ENCODE results near the gene IST1.

IST1 gene

GRCh38 chr16:71929048-71929447, 33.7 kb downstream of the IST1 start:
- ATAC-seq, result peak; percentile 78
- TF ChIP-seq TCF4 (CRISPR knock-in tag; IDR thresholded peaks at IDR 0.05; ENCODE audit: borderline replicate concordance) (no peak), CSRNP3 (CRISPR knock-in tag; IDR thresholded peaks at IDR 0.05) (no peak), ISL1 (CRISPR knock-in tag; IDR thresholded peaks at IDR 0.05) (no peak), POU6F1 (CRISPR knock-in tag; IDR thresholded peaks at IDR 0.05; ENCODE audit: borderline replicate concordance, low read depth) (no peak), PPARA (CRISPR knock-in tag; IDR thresholded peaks at IDR 0.05; ENCODE audit: borderline replicate concordance) (no peak), BACH2 (CRISPR knock-in tag; IDR thresholded peaks at IDR 0.05; ENCODE audit: borderline replicate concordance) (no peak), CREB5 (CRISPR knock-in tag; IDR thresholded peaks at IDR 0.05; ENCODE audit: low read depth) (no peak), ZNF565 (CRISPR knock-in tag; conservative IDR thresholded peaks at IDR 0.05; ENCODE audit: low read depth) (no peak), ZC3H10 (CRISPR knock-in tag; IDR thresholded peaks at IDR 0.05) (no peak), TOX (CRISPR knock-in tag; IDR thresholded peaks at IDR 0.05; ENCODE audit: borderline replicate concordance) (no peak)

GRCh38 chr16:71930013-71930563, 34.8 kb downstream of the IST1 start:
- ATAC-seq, result no peak
- no peak for TF ChIP-seq PPARA (CRISPR knock-in tag; IDR thresholded peaks at IDR 0.05; ENCODE audit: borderline replicate concordance)
- TF ChIP-seq PATZ1 (CRISPR knock-in tag; IDR thresholded peaks at IDR 0.05; ENCODE audit: borderline replicate concordance), result no peak
- TF ChIP-seq GLIS3 (CRISPR knock-in tag; IDR thresholded peaks at IDR 0.05), result no peak
- no peak for TF ChIP-seq ZNF8 (CRISPR knock-in tag; IDR thresholded peaks at IDR 0.05)
- no peak for TF ChIP-seq RARB (CRISPR knock-in tag; IDR thresholded peaks at IDR 0.05)

- TF ChIP-seq GLIS3 (CRISPR knock-in tag; IDR thresholded peaks at IDR 0.05) (no peak), ZC3H10 (CRISPR knock-in tag; IDR thresholded peaks at IDR 0.05) (no peak), TSHZ2 (CRISPR knock-in tag; IDR thresholded peaks at IDR 0.05) (no peak), BACH2 (CRISPR knock-in tag; IDR thresholded peaks at IDR 0.05; ENCODE audit: borderline replicate concordance) (no peak), POU6F1 (CRISPR knock-in tag; IDR thresholded peaks at IDR 0.05; ENCODE audit: borderline replicate concordance, low read depth) (no peak), PATZ1 (CRISPR knock-in tag; IDR thresholded peaks at IDR 0.05; ENCODE audit: borderline replicate concordance) (no peak), PPARA (CRISPR knock-in tag; IDR thresholded peaks at IDR 0.05; ENCODE audit: borderline replicate concordance) (no peak), CREB5 (CRISPR knock-in tag; IDR thresholded peaks at IDR 0.05; ENCODE audit: low read depth) (no peak)
- no peak for ATAC-seq
Observed at GRCh38 chr16:71931001-71931400, 35.7 kb downstream of the IST1 start.
